ENCODE measurements around the gene SAMD10.
A peak's percentile ranks its signal among the peaks of the same experiment; 100 is the strongest.
"Not testable (repeated sequence)": the region's sequence is repeated elsewhere in the genome, so short reads cannot be mapped to it uniquely, and the experiment has no call there.

The SAMD10 gene

GRCh38 chr20:63961664-63962425 lies 17.6 kb downstream of the SAMD10 start (continued):
- TF ChIP-seq ZNF521 (tag by site-specific recombination; IDR thresholded peaks at IDR 0.05) (no peak), ZNF645 (tag by site-specific recombination; IDR thresholded peaks at IDR 0.05) (no peak), ZNF223 (tag by site-specific recombination; IDR thresholded peaks at IDR 0.05) (no peak), ZNF174 (tag by site-specific recombination; IDR thresholded peaks at IDR 0.05) (no peak)
- TF ChIP-seq, protein P1, sequence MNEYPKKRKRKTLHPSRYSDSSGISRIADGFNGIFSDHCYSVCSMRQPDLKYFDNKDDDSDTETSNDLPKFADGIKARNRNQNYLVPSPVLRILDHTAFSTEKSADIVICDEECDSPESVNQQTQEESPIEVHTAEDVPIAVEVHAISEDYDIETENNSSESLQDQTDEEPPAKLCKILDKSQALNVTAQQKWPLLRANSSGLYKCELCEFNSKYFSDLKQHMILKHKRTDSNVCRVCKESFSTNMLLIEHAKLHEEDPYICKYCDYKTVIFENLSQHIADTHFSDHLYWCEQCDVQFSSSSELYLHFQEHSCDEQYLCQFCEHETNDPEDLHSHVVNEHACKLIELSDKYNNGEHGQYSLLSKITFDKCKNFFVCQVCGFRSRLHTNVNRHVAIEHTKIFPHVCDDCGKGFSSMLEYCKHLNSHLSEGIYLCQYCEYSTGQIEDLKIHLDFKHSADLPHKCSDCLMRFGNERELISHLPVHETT (tag by site-specific recombination; IDR thresholded peaks at IDR 0.05), result no peak

DNA sequence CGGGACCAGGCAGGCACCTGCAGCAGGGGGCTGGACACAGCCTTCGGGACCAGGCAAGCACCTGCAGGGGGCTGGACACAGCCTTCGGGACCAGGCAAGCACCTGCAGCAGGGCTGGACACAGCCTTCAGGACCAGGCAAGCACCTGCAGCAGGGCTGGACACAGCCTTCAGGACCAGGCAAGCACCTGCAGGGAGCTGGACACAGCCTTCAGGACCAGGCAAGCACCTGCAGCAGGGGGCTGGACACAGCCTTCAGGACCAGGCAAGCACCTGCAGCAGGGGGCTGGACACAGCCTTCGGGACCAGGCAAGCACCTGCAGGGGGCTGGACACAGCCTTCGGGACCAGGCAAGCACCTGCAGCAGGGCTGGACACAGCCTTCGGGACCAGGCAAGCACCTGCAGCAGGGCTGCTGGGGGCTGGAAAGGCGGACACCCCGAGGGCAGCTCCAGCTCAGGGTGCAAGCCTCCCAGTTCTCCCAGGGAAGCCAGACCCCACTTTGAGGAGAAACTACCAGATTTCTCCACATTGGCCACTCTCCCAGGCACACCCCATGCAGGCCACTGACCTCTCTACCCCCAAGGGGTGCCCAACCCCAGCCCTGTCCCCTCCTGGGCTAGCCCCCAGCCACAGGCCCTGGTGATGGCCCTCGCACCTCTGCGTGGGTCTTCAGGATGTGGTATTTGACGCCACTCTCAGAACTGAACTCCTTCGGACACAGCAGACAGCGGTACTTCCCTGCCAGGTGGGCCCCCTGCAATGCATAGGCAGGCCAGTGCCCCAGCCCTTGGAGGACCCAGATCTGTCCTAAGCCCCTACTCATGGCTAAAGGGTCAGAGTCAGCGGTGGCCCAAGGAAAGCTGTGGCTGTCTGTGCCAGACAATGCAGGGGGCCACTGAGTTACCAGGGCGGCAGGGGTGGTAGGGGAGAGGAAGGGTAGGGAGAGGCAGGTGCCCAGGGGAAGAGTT lies 18.5 kb downstream of the SAMD10 start:
- CTCF ChIA-PET; H3K27ac ChIP-seq (ENCODE audit: extremely low read depth, low read depth, low read length); H3K9me3 ChIP-seq (ENCODE audit: control insufficient read depth, insufficient read depth, low read depth, low read length); POLR2A ChIA-PET; H3K4me1 ChIP-seq (ENCODE audit: control insufficient read depth, insufficient read depth, low read length); H3K4me3 ChIP-seq (ENCODE audit: low read depth, low read length): not testable (repeated sequence)
- peak; percentile 75 for TF ChIP-seq GLIS2 (tag by site-specific recombination; IDR thresholded peaks at IDR 0.05)
- peaks cover 0 to 64% of the 10 kb centered on the region in 2 experiments; a peak in 1 of 3 replicates for H3K36me3 ChIP-seq (ENCODE audit: control insufficient read depth in 2 of 2, insufficient read depth in 1 of 2, low read length in 2 of 2)

DNA sequence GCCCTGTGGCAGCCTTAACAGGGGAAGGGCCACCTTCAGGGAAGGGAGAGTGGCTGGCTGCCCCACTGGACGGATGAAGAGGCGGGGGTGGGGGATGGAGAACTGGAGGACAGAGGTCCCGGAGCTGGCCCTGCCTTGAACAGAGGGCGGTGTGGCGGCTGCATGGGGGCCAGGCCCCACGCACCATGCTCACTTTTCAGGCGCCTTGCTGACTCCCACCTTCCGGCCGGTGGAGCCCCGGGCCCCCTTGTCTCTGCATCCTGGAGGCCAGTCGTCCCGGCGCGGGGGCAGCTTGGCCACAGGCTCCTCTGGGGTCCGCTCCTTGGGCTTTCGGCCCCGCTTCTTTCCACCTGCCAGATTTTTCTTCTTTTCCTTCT lies 19.8 kb downstream of the SAMD10 start:
- H3K27ac ChIP-seq (ENCODE audit: extremely low read depth, low read depth, low read length), result 0 out of 2 replicates have a peak overlapping the region, but pooled peaks have one; percentile 33
- POLR2A ChIA-PET, result no interaction called here

More for the DNA sequence above, 19.8 kb downstream of the SAMD10 start:
- Histone ChIP-seq H3K4me1 (ENCODE audit: control insufficient read depth, insufficient read depth, low read length) (0 out of 2 replicates have a peak, but pooled peaks cover 4% of the 10 kb centered on the region), H3K9me3 (ENCODE audit: control insufficient read depth, insufficient read depth, low read depth, low read length) (no peaks in the 10 kb centered on the region), H3K4me3 (ENCODE audit: low read depth, low read length) (no peak overlapping the region), H3K36me3 (ENCODE audit: control insufficient read depth in 2 of 2, insufficient read depth in 1 of 2, low read length in 2 of 2) (peaks cover 0 to 62% of the 10 kb centered on the region in 2 experiments; a peak in 1 of 3 replicates)
- no peak for TF ChIP-seq TRIM28 (IDR thresholded peaks at IDR 0.05; ENCODE audit: borderline replicate concordance, low read length)
- TF ChIP-seq ZBTB7A (tag by site-specific recombination; IDR thresholded peaks at IDR 0.05; ENCODE audit: low read depth), result no peak
- TF ChIP-seq KLF1 (tag by site-specific recombination; IDR thresholded peaks at IDR 0.05), result no peak
- no peak for TF ChIP-seq ZNF169 (tag by site-specific recombination; IDR thresholded peaks at IDR 0.05)
- TF ChIP-seq, protein P2, sequence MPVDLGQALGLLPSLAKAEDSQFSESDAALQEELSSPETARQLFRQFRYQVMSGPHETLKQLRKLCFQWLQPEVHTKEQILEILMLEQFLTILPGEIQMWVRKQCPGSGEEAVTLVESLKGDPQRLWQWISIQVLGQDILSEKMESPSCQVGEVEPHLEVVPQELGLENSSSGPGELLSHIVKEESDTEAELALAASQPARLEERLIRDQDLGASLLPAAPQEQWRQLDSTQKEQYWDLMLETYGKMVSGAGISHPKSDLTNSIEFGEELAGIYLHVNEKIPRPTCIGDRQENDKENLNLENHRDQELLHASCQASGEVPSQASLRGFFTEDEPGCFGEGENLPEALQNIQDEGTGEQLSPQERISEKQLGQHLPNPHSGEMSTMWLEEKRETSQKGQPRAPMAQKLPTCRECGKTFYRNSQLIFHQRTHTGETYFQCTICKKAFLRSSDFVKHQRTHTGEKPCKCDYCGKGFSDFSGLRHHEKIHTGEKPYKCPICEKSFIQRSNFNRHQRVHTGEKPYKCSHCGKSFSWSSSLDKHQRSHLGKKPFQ (tag by site-specific recombination; IDR thresholded peaks at IDR 0.05), result no peak
- no peak for TF ChIP-seq REST (tag by site-specific recombination; IDR thresholded peaks at IDR 0.05)
- CTCF ChIA-PET, result no interaction called here
